HTERT RPE-1 (cell line): ENCODE measurements around the gene RAB9B.
"Not testable (repeated sequence)": the region's sequence is repeated elsewhere in the genome, so short reads cannot be mapped to it uniquely, and the experiment has no call there.

Experiments
- in situ Hi-C: fragments of 300-500 bp; cut with MboI; formaldehyde crosslinking; loops from 4 replicates; pipeline ENCODE4 v1.14.3; 2020; ENCODE audit warnings: low sequenced_read_pairs

The RAB9B gene

DNA sequence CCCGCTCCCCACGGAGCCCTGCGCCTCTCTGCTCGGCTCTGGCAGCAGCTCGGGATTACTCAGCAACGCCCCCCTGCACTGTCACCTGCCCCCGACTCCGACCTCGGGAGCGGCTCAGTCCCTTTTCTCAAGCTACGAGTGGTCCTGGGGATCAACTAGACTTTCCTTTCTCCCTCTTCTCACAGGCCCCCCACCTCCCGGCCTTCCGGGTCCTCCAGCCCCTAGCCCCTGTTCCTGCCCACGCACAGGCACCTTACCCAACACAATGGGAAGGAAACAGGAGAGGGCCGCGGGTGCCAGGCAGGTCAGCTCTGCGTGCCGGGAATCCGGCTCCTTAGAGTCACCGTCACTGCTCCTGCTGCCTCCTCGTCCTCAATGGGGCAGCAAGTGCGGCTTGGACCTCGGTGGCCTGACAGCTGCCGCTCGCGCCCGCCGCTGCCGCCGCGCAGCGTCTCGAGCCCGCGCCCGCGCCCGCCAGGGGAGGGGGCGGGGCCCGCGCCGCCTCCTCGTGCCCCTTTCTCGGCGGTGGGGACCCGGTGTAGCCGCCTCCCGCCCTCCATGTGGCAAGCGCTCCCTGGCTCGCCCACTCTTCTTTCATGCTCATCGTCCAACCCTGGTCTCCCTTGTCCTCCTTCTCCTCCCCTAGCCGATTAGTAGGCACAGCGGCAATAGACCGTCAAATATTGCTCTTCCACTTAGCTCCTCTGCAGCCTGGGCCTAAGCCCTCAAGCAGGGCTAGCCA, at the start of gene RAB9B:
RAB9B (minus strand) TSS at position 455 of the 742 bp plus-strand sequence. CDS start 6,473 bp downstream, outside the sequence.
- in situ Hi-C loops = no loop called here

- in situ Hi-C loops = no loop called here
Observed at GRCh38 chrX:103879339-103879738, 47.3 kb upstream of the RAB9B start.

GRCh38 chrX:103878466-103879122, 46.5 kb upstream of the RAB9B start:
- in situ Hi-C loops = no loop called here

- in situ Hi-C loops = no loop called here
Observed at GRCh38 chrX:103877571-103877970, 45.5 kb upstream of the RAB9B start.

DNA sequence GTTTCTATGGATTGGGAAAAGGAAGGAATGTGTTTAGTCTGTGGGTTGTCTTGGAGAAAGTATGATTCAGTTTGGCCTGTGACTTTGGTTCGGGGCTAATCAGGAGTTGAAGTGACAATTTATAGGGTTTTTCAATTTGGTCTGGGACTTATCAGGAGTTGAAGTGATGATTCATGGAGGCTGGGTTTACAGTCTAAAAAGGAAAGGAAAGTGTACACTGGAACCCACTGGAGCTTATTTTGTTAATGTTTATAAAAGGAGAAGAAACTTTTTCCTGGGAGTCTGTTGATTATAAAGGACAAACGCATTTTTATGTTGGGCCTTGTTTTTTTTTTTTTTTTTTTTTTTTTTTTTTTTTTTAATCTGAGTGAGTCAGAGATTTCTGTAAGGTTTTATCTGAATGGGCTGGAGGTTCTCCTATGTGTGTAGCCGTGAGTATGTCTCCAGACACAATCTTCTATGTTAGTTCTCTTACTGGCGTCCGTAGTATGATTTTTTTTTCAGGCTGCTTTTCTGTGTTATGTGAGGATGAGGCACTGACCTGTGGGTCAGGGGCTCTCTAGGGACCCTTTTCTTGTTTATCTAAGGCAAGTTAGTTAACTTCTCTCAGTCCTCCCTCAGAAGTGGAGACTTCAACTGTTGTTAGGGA, 33.0 kb upstream of the RAB9B start:
- in situ Hi-C loops = no loop called here

GRCh38 chrX:103864149-103864548, 32.1 kb upstream of the RAB9B start:
- in situ Hi-C loops = no loop called here

DNA sequence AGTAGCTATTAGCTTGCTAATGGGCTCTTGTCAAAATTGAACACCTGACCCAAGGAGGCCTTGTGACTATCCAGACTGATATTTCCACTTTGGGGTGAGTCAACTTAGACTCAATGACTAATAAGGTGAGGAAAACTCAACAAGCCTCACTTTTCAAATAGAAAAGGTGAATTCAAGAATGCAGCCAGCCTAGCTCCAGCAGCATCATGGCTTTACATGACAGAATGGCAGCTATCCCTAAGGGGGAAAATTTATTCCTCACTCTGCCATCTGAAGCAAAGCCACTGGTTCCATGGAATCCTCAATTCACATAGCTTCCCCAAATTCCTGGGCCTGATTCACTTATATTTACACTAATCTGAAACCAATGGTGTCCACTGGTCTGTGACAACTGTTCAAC, 29.1 kb upstream of the RAB9B start:
- in situ Hi-C loops = no loop called here

GRCh38 chrX:103849558-103849957, 17.5 kb upstream of the RAB9B start:
- in situ Hi-C loops = no loop called here

DNA sequence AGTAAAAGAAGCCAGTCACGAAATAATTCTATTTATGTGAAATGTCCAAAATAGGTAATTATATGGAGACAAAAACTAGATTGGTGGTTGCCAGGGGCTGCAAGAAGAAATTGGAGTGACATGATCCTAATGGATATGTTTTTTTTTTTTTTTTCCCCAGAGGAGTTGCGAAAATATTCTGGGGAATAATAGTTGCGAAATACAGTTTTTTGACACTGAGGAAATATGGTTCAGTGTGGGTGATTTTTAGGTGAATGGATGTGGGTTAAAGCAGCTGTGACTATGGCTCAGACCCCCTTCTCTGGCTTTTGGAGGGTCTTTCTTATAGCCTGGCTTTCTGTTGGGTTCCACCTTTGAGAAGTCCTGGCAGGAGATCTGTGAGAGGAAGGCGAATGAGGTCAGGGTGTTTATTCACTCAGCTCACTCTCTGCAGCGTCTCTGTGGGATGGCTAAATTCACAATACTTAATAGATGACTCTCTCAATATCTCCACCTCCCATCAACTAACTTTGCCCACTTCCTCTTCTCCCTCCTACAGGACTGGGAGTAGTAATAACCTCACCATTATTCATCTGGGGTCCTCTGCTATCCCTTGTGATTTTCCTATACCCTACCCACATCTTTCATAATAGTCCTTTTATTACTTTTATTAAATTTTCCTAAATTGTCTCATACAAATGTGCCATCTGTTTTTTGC, 15.3 kb upstream of the RAB9B start:
- in situ Hi-C loops = no loop called here

- in situ Hi-C loops = no loop called here
Observed at GRCh38 chrX:103846386-103846785, 14.3 kb upstream of the RAB9B start.

GRCh38 chrX:103845165-103845653, 13.2 kb upstream of the RAB9B start:
- in situ Hi-C loops = no loop called here

DNA sequence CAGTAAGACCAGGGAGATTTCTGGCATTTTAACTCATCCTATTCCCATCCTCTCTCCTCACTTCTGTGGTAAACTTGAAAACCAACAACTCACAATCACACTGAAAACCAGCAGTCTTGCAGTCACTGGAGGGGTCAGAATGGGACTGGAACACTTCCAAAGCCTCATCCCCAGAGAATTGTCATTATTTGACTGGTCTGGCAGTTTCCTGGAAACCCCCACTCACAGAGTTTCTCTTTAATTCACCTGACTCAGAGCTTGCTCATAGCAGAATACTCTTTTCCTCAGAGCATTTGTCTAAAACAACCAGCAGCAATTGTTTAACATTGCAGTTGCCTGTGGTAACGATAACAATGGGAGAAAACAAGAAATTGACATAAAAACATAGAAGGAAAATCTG, 7.3 kb upstream of the RAB9B start:
- in situ Hi-C loops = no loop called here

- in situ Hi-C loops = no loop called here
Observed at GRCh38 chrX:103831342-103831802, 685 bp downstream of the RAB9B start.

DNA sequence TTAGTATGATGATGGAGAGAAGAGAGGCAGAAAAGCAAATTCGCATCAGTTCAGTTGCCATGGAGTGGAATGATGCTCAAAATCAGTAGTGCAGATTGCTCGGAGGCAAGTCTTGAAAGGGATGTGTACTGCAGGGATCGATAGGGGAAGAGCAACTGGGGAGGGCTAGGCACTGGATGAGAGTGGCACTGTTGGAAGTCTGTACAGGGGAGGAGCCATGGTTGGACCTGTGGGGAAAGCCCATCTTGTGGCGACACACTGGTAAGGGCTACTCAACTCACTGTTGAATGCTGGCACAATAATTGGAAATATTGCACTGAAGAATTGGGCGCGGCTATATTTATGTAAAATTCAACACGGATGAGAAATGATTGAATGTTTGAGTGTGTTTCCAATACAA, 1.2 kb downstream of the RAB9B start:
- in situ Hi-C loops = no loop called here

DNA sequence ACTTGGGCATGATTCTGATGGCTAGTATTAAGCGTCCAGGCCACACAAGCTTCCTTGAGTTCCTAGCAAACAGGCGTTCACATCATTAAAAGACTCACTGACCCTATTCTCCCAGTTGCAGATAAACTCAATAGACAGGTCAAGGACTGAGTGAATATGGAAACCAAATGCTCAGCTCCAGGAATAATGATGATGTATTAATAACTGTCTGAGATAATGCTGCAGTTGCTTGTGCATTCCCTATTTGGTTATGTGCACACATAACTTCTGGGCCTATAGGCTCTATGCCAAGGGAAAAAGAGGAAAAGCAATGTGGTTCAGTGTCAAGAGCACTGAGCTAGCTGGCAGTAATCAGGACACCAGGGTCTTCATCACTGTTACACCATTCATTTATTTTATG, 3.5 kb downstream of the RAB9B start:
- in situ Hi-C loops = no loop called here

DNA sequence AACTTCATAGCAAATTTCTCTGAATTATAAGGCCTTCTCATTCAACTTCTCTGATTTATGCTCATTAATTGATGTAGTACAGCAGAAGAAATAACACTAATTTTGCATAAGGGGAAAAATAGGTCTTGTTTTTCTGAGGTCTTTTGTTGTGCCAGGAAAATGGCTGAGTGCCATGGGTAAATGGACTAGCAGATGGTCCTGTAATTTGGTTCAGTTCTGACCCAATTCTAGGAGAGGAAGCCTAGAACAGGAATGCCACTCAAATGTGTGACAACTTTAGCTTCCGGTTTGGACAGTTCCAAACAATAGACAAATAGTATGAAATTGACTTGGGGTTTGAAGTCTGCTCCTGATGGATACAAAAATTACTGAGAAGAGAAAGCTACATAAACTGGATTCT, 6.2 kb downstream of the RAB9B start:
- in situ Hi-C loops = no loop called here

DNA sequence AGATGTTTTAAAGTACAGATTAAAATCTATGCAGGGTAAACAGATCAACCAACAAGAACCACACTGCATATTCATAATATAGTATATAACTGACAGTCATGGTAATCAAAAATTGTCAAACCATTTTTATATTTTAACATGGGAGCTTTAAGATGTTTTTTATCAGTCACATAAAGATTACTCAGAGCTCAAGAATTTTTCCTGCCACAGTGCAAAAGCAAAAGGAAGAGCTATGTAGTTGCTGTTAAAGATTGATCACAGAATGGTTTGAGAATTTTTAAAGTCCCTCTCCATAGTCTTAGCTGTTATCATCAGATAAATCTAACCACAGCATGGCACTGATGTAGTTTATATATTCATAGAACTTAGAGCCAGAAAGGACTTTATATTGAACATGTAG, 8.5 kb downstream of the RAB9B start:
- in situ Hi-C loops = no loop called here

DNA sequence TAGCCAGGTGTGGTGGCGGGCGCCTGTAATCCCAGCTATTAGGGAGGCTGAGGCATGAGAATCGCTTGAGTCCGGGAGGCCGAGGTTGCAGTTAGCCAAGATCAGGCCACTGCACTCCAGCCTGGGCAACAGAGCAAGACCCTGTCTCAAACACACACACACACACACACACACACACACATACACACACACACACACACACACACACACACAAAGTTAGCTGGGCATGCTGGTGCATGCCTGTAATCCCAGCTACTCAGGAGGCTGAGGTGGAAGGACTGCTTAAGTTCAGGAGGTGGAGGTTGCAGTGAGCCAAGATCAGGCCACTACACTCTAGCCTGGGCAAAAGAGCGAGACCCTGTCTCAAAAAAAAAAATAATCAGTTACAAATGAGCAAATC, 11.3 kb downstream of the RAB9B start:
- in situ Hi-C loops = not testable (repeated sequence)

- in situ Hi-C loops = no loop called here
Observed at GRCh38 chrX:103818842-103819619, 13.0 kb downstream of the RAB9B start.

DNA sequence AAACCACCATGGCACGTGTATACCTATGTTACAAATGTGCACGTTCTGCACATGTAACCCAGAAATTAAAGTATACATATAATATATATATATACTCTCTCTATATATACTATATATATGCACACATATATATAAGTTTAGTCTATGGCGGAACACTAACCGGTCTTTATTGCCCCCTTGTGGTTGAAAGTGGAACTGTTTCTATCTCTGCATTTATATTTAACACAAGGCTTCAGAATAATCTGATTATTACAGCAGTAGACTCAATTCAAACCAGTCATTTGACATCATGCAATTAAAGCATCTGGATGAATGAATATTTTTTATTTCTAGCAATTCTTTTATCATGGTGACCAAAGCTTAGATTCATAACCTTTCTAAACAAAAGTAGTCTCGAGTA, 14.6 kb downstream of the RAB9B start:
- in situ Hi-C loops = no loop called here
